HG02852 (cell line): ENCODE results near the gene GOLGA8H.
"Not testable (repeated sequence)": the region's sequence is repeated elsewhere in the genome, so short reads cannot be mapped to it uniquely, and the experiment has no call there.

Source experiments
- ATAC-seq: cut with Tn5 transposase; IDR thresholded peaks from one replicate; pipeline ENCODE4 v1.9.1; 2021; ENCODE audit warnings: mild to moderate bottlenecking, moderate library complexity; ENCODE audit not compliant: unreplicated experiment

GOLGA8H gene, protein sequence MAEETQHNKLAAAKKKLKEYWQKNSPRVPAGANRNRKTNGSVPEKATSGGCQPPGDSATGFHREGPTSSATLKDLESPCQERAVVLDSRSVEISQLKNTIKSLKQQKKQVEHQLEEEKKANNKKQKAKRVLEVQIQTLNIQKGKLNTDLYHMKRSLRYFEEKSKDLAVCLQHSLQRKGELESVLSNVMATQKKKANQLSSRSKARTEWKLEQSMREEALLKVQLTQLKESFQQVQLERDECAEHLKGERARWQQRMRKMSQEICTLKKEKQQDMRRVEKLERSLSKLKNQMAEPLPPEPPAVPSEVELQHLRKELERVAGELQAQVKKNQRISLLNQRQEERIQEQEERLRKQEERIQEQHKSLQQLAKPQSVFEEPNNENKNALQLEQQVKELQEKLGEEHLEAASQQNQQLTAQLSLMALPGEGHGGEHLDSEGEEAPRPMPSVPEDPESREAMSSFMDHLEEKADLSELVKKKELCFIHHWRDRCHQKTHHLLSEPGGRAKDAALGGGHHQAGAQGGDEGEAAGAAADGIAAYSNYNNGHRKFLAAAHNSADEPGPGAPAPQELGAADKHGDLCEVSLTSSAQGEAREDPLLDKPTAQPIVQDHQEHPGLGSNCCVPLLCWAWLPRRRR

DNA sequence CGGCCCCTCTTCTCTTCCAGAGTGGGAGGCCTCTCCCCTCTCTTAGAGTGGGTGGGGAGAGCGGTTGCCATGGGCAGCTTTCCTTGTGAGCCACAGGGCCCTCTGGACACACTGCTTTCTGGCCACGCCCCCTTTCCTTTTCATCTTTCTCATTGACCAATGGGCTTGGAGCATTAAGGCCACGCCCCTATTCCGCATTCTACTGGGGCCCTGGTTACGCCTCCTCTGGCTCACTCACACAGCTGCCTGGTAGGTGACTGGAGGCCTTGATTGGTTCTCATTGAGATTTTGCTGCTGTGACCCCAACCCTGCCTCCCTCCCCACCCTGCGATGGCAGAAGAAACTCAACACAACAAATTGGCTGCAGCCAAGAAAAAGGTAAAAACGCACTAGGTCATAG, at the start of gene GOLGA8H:
GOLGA8H (plus strand) TSS at position 233 of the 400 bp plus-strand sequence; CDS start at position 331, 98 bp downstream.
- not testable (repeated sequence) for ATAC-seq

GRCh38 chr15:30566949-30567348, 36.9 kb upstream of the GOLGA8H start:
- ATAC-seq = not testable (repeated sequence)

GRCh38 chr15:30573012-30573491, 30.8 kb upstream of the GOLGA8H start:
- ATAC-seq = not testable (repeated sequence)

DNA sequence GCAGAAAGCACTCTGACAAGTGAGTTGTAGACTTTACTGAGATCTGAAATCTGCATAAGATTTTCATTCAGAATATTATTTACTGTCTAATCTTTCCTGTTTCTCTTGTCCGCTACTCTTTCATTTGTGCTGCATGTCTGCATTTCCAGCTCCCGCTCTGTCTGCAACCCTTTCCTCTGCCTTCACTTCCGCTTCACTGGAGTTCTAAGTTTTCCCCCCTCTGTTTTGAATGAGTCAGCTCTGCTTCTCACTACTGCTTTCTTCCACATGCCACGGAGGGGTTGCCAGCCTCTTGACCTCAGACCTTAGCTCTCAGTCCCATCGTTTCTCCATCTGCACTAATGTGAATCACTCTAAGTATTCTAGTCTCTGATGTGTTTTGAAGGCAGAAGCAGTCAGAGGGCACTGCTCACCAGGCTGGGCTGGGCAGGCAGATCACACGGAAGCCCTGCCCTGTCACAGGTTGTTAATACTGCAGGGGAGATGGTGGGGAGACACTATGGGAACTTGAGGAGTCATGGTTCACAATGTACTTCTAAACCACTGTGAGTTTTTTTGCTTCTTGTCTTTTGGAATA, 24.3 kb upstream of the GOLGA8H start:
- ATAC-seq = not testable (repeated sequence)

DNA sequence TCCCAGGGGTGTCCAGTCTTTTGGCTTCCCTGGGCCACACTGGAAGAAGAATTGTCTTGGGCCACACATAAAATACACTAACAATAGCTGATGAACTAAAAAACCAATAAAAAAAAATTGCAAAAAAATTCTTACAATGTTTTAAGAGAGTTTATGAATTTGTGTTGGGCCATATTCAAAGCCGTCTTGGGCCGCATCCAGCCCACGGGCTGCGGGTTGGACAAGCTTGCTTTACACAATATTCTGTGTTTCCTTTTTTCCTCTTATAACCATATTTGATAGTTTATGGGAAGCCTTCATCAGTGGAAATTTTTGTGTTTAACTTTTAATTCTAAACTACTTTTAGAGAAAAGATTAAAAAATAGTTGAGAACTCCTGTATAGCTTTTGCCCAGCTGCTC, 23.1 kb upstream of the GOLGA8H start:
- not testable (repeated sequence) for ATAC-seq

GRCh38 chr15:30598953-30599352, 4.9 kb upstream of the GOLGA8H start:
- not testable (repeated sequence) for ATAC-seq

DNA sequence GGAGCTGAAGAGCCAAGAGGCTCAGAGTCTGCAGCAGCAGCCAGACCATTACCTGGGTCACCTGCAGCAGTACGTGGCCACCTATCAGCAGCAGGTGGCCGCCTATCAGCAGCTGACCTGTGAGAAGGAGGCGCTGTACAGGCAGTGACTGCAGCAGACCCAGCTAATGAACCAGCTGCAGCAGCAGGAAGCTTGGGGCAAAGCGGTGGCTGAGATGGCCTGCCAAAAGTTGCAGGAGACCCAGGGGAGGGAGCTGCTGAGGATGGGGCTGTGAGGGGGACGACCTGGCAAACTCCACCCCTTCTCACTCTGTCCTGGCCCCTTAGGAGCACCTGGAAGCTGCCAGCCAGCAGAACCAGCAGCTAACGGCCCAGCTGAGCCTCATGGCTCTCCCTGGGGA, 8.4 kb downstream of the GOLGA8H start:
- not testable (repeated sequence) for ATAC-seq

DNA sequence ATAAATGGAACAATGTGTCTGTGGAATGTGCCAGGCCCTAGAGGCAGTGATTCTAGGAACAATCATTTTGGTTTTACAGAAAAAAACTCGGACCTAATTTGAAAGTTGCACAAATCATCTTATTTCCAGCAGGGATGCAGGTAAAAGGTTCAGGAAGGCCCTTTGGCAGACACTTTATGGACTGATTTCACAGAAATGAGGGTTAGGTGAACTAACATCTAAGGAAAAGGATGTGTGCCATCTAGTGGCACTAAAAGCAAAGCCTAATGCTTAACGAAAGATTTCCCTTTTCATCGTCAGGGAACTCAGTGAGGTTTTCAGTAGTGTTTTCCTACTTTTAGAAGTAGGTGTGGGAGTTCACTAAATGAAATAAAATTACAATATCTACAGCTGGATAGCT, 17.5 kb downstream of the GOLGA8H start:
- ATAC-seq = not testable (repeated sequence)

DNA sequence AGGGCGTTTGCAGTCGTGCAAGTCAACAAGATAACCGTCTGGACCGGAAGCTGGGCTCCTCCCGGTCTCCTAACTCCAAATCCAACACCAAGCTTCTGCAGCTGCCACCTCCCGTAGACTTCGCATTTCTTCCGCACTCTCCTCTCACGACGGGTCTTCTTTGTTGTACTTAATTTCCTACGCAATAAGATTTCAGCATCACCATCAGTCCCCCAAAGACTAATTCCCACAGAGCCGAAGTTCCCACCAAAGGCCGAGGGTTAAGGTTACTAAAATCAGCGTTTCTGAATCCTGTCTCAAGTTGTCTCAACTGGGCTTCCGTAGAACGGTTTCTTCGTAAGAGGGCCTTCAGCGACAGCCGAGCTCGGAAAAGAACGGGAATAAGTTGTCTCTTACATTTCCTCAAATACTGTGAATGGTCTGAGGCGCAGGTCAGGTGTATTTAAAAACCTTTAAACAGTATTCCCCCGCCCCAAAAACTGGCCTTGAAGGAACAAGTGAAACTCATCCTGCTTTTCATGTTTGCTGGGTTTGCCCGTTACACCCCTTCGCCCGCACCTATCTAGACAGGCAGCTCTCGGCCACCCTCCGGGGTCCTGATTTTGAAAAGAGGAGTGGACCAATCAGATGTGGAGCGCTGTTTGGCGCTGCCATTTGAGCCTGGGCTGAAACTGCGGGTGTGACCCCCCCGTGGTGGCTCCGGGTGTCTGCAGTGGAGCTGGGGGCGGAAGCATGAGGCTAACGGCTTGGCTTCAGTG, 21.8 kb downstream of the GOLGA8H start, which contains the start of gene ARHGAP11B:
ARHGAP11B (plus strand) TSS at position 693 of the 758 bp plus-strand sequence.
- peak; percentile 91 for ATAC-seq

GRCh38 chr15:30626194-30626565, 22.4 kb downstream of the GOLGA8H start:
- ATAC-seq = not testable (repeated sequence)

DNA sequence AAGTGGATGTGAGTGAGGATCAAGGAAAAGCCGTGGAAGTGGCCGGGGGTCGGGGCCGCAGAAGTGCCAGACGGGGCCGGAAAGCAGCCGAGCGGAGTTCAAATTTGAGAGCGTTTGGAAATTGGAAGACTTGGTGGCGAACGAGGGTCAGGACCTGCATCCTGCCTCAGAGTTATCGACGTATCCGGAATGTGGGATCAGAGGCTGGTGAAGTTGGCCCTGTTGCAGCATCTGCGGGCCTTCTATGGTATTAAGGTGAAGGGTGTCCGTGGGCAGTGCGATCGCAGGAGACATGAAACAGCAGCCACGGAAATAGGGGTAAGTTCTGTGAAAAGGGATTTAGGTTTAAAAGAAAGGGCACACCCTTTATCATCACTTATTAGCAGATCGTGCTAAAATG, 22.8 kb downstream of the GOLGA8H start:
- not testable (repeated sequence) for ATAC-seq

- ATAC-seq = peak; percentile 95
Measured at GRCh38 chr15:30650012-30650929, 46.4 kb downstream of the GOLGA8H start.

- not testable (repeated sequence) for ATAC-seq
Measured at GRCh38 chr15:30661154-30661553, 57.3 kb downstream of the GOLGA8H start.
